Large intestine (tissue), 3 donors: ENCODE data around the gene CCNO. TPM values are rescaled to one million over a fixed set of nuclear protein-coding genes. Genes with fewer than 3 reads are reported as not detected.
A peak's percentile ranks its signal among the peaks of the same experiment; 100 is the strongest.

ENCODE experiments used
- DNase-seq, 2 donors: peaks; one replicate each; pipeline versions ENCODE4 v3.0.0 to v3.0.0-alpha.2; 2013
- H3K27ac ChIP-seq: one replicate; pipeline ENCODE4 v1.5.1; 2013; ENCODE audit warnings: low read length
- H3K27me3 ChIP-seq: 2 replicates; pipeline ENCODE4 v1.6.1; 2013; ENCODE audit warnings: low read length; ENCODE audit not compliant: control insufficient read depth, insufficient read depth
- H3K36me3 ChIP-seq: 2 replicates; pipeline ENCODE4 v1.6.1; 2013; ENCODE audit warnings: low read length; ENCODE audit not compliant: control insufficient read depth, insufficient read depth
- H3K4me1 ChIP-seq: one replicate; pipeline ENCODE4 v1.6.1; 2013; ENCODE audit warnings: low read length; ENCODE audit not compliant: control insufficient read depth, insufficient read depth
- H3K4me3 ChIP-seq: one replicate; pipeline ENCODE4 v1.5.1; 2013; ENCODE audit warnings: low read length
- H3K9me3 ChIP-seq: one replicate; pipeline ENCODE4 v1.6.1; 2013; ENCODE audit warnings: mild to moderate bottlenecking, low read depth, low read length, moderate library complexity; ENCODE audit not compliant: control insufficient read depth
- WGBS: methylation state at CpG from one replicate; pipeline ENCODE4 v1.1.5; 2013; ENCODE audit warnings: low lambda C conversion rate; ENCODE audit not compliant: insufficient coverage; 5-methylcytosine and 5-hydroxymethylcytosine counted together
- polyA plus RNA-seq: library from polyadenylated mRNA; unstranded; fragments of 120-200 nt; gene quantifications from one replicate; pipeline ENCODE4 v1.2.1, GENCODE V29; 2013

Gene CCNO
- polyA plus RNA-seq, 1 donor, result not detected

DNA sequence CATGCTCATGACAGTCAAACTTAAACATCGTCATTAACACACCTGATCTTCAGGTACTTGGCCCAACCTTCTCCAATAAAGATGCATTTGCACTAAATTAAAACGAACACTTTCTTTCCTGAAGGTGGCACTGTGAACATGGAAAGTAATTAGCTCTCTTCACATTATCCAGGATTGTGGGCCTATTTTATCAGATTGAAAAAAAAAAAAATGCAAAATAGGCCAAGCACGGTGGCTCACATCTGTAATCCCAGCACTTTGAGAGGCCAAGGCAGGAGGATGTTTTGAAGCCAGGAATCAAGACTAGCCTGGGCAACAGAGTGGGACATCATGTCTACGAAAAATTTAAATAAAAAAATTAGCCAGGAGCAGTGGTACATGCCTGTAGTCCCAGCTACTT is 46.0 kb downstream of the CCNO start:
- Histone ChIP-seq H3K9me3 (no peaks in the 10 kb centered on the region), H3K4me1 (no peaks in the 10 kb centered on the region), H3K27me3 (peaks cover 22% of the 10 kb centered on the region), H3K4me3 (no peak overlapping the region), H3K27ac (no peak overlapping the region), H3K36me3 (no peaks in the 10 kb centered on the region)
- DNase-seq, result peak in 1 of 2 donors; percentile 27
- 0% methylated on average over 1 of the region's 4 CpGs for WGBS

Other genes with a start within 250 kb of the CCNO start
- 2.9 TPM for gene ESM1, start 248.0 kb downstream of the CCNO start, polyA plus RNA-seq
- gene GZMK, start 209.4 kb downstream of the CCNO start, polyA plus RNA-seq, result 1.7 TPM
- gene GZMA, start 131.0 kb downstream of the CCNO start, polyA plus RNA-seq, result 14.9 TPM
- gene GPX8, start 73.4 kb downstream of the CCNO start, polyA plus RNA-seq, result 19.7 TPM
- gene CDC20B, start 60.4 kb downstream of the CCNO start, polyA plus RNA-seq, result 0.15 TPM
- not detected for gene MCIDAS, start 6.3 kb downstream of the CCNO start, polyA plus RNA-seq
- gene DHX29, start 74.1 kb upstream of the CCNO start, polyA plus RNA-seq, result 28.3 TPM
- 64.7 TPM for gene MTREX, start 74.4 kb upstream of the CCNO start, polyA plus RNA-seq